Stimulated activated CD4-positive, alpha-beta T cell treated with anti-CD3 and anti-CD28 coated beads, Interleukin-1b, Interleukin-23, amount 100 ng/mL, for 48 hours (primary cell): ENCODE measurements around the gene EIF4EBP3.

ENCODE experiments used
- DNase-seq: peaks from one replicate; pipeline ENCODE4 v3.0.0-alpha.2; 2020

The EIF4EBP3 gene

GRCh38 chr5:140547508-140548299 lies at the start of gene EIF4EBP3:
EIF4EBP3 (plus strand) TSS chr5:140547662; CDS start chr5:140547738, 76 bp downstream.
- DNase-seq = peak; percentile 89

- no peak for DNase-seq
Measured at GRCh38 chr5:140497897-140498296, 49.6 kb upstream of the EIF4EBP3 start.

- no peak for DNase-seq
Measured at GRCh38 chr5:140498591-140498990, 48.9 kb upstream of the EIF4EBP3 start.

- DNase-seq = no peak
Measured at GRCh38 chr5:140502834-140503233, 44.6 kb upstream of the EIF4EBP3 start.

DNA sequence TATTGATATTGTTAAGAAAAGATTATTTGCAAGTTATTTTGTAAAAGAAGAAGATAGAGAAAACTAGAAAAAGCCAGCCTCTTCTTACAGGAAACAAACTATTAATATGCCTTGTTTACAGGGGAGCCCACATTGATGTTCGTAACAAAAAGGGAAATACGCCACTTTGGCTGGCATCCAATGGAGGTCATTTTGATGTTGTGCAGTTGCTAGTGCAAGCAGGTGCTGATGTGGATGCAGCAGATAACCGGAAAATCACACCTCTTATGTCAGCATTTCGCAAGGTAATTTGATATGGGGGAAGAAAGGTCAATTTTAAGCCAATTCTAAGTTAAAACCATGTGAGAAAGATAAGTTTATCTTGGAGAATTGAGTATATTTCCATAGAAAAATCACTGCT lies 37.6 kb upstream of the EIF4EBP3 start:
- no peak for DNase-seq

DNA sequence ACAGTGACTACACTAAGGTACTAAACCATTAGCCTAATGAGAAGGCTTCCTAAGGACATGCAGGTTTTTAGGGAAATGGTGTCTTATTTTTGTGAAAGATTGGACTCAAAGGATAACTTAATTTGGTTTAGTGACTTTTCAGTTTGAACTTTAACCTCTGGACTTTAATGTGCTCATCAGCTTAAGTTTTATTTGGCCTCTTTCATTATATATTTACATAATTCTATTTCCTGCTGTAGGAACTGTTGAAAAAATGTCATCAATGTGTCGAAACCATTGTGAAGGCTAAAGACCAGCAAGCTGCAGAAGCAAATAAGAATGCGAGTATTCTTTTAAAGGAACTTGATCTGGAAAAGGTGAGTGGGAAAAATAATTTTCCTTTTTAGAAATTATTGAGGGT lies 34.3 kb upstream of the EIF4EBP3 start:
- no peak for DNase-seq

DNA sequence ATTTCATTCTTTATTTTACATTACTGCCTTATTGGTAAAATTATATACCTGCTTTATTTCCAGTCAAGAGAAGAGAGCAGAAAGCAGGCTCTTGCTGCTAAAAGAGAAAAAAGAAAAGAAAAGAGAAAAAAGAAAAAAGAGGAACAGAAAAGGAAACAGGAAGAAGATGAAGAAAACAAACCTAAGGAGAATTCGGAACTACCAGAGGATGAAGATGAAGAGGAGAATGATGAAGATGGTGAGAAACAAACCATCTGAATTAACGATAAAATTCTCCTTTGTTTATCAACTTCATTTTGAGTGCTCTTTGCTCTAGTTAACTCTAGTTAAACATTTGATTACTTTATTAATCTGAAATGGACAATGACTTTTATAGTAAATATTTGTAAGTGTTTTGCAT lies 23.5 kb upstream of the EIF4EBP3 start:
- DNase-seq = no peak

DNA sequence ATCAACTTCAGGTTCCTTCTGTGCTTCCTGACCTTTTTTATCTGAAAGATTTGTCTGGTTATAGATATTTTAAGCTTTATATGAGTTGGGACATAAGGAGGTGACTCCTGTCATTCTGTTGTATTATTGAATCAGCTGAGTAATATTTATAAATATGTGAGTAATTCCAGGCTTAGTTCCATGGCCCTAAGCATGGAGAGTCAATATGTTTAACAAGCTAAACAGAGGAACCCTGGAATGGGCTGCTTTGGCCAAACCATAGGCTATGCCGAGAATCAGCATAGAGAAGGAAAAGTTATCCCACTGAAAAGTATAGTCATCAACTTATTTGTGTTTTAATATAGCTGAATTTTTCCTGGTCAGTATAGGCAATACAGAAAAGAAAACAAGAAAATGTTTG lies 7.2 kb upstream of the EIF4EBP3 start:
- DNase-seq = no peak

DNA sequence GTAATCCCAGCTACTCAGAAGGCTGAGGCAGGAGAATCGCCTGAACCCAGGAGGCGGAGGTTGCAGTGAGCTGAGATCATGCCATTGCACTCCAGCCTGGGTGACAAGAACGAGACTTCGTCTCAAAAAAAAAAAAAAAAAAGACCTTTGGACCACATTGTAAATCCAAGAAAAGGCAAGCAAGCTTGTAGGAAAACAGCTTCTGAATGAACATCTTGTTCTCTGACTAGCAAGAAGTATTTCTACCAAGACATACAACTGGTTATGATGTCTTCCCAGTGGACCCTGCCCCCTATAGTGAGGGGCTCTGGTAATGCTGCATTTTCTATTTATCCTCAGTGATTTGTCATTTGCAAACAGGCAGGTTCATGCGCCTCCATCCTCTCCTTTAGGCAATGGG lies 4.5 kb upstream of the EIF4EBP3 start:
- DNase-seq = no peak

GRCh38 chr5:140544986-140545385 lies 2.5 kb upstream of the EIF4EBP3 start:
- no peak for DNase-seq

DNA sequence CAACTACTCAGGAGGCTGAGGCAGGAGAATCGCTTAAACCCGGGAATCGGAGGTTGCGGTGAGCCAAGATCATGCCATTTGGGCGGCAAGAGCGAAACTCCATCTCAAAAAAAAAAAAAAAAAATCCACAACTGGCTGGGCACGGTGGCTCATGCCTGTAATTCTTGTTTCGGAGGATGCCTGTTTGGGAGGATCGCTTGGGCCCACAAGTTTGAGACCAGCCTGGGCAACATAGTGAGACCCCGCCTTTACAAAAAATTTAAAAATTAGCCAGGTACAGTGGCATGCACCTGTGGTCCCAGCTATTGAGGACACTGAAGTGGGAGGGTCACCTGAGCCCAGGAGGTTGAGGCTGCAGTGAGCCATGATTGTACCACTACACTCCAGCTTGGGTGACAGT lies 1.9 kb upstream of the EIF4EBP3 start:
- DNase-seq = no peak

- DNase-seq = no peak
Measured at GRCh38 chr5:140546851-140547507, 483 bp upstream of the EIF4EBP3 start.

GRCh38 chr5:140548300-140548688 lies 832 bp downstream of the EIF4EBP3 start:
- no peak for DNase-seq

DNA sequence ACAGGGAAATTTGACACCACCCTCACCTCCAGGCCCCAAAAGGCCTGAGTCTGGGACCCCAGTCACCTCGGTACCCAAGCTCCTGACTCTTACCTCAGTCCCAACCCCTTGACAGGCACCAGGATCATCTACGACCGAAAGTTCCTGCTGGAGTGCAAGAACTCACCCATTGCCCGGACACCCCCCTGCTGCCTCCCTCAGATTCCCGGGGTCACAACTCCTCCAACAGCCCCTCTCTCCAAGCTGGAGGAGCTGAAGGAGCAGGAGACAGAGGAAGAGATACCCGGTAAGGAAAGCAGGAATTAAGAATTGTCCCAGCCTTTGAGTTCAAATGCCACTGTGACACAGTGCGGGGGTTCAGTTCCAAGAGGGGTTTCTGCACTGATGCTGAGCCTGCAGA lies 1.3 kb downstream of the EIF4EBP3 start:
- no peak for DNase-seq

GRCh38 chr5:140549237-140550144 lies 2.0 kb downstream of the EIF4EBP3 start:
- no peak for DNase-seq

GRCh38 chr5:140550147-140551079 lies 3.0 kb downstream of the EIF4EBP3 start:
- DNase-seq = no peak

GRCh38 chr5:140551872-140552271 lies 4.4 kb downstream of the EIF4EBP3 start:
- no peak for DNase-seq

GRCh38 chr5:140553657-140554056 lies 6.2 kb downstream of the EIF4EBP3 start:
- no peak for DNase-seq

DNA sequence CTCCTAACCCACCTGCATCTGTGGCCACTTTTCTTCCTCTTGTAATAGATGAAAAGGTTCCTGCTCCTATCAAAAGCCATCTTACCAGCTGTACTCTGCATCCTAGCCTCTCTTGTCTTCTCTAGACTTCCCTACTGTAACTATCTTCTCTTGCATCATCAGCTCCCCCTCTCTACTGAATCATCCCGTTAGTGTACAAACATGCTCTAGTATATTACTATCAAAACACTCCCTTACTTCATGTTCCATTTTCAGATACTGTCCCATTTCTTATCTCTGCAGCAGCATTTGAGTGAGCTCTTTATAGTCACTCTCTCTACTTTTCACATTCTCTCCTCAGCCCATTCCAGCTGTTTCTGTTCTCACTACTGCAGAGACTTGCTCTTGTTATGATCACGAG lies 7.0 kb downstream of the EIF4EBP3 start:
- DNase-seq = no peak

- no peak for DNase-seq
Measured at GRCh38 chr5:140555747-140556312, 8.4 kb downstream of the EIF4EBP3 start.

- DNase-seq = no peak
Measured at GRCh38 chr5:140556438-140556837, 9.0 kb downstream of the EIF4EBP3 start.
